GM19043 (cell line): Measurements from ENCODE around the gene AMACR.
"Not testable (repeated sequence)": the region's sequence is repeated elsewhere in the genome, so short reads cannot be mapped to it uniquely, and the experiment has no call there.

Experiments used
- ATAC-seq: cut with Tn5 transposase; IDR thresholded peaks from one replicate; pipeline ENCODE4 v1.9.1; 2021; ENCODE audit warnings: low read depth; ENCODE audit not compliant: unreplicated experiment

The AMACR gene

GRCh38 chr5:34010146-34010545 lies 2.3 kb upstream of the AMACR start:
- ATAC-seq, result not testable (repeated sequence)

DNA sequence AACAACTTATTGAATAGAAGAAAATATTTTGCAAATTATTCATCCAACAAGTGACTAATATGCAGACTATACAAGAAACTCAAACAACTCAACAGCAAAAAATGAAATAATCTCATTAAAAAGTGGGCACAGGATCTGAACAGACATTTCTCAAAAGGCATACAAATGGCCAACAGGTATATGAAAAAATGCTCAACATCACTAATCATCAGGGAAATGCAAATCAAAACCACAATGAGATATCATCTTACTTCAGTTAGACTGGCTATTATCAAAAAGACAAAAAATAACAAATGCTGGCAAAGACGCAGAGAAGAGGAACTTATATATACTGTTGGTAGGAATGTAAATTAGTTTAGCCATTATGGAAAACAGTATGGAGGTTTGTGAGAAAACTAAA lies 1.8 kb upstream of the AMACR start:
- ATAC-seq, result no peak

DNA sequence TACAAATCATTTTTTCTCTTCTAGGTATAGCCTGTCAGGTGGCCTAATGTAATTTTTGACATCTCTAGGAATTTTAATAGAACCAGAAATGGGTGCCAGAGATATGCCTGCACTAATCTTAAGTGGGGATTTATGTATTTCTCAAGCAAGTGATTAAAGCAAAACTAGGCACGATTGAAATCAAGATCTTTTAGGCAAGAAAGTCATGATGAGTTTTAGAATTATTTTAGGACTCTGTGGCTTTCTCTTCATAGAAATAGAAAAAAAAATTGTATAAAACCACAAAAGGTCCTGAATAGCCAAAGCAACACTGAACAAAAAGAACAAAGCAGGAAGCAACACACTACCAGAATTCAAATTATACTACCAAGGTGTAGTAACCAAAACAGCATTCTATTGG lies 952 bp upstream of the AMACR start:
- ATAC-seq, result no peak

GRCh38 chr5:34007201-34007620 lies 639 bp downstream of the AMACR start:
- no peak for ATAC-seq

GRCh38 chr5:34005681-34006080 lies 2.2 kb downstream of the AMACR start:
- no peak for ATAC-seq

DNA sequence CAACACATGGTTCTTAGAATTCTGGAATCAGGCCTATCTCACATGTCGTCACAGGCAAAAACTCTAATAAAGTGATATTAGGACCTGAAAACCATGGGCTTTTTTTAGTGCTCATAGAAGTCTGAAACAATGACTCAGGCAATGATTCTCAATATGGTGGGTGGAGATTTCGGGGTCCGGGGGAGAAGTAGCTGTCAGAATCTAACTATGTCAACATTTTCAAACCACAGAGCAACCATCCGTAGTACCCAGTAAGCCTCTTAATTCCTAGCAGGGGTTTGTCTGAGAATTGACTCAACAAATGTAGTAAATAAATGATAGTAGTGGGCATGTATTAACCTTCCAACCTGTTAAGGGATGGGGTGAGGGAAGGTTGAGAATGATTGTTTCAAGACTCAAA lies 2.6 kb downstream of the AMACR start:
- ATAC-seq, result no peak

DNA sequence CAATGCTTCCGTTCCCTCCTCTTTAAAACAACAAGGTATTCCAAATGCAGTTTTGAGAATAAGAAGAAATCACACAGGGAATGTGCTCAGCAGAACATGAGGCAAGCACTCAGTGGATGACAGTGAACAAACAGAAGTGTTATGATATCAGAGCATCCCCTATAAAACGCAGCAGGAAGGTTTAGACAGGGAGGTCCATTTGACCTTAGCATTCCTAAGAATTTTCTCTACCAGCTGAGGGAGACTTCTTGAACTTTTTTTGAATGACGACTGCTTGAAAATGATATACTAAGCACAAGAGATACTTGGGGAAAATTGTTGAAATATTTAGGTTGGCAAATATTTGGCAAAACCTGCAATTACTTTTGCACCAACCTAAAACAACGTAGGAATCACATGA lies 3.9 kb downstream of the AMACR start:
- ATAC-seq, result no peak

DNA sequence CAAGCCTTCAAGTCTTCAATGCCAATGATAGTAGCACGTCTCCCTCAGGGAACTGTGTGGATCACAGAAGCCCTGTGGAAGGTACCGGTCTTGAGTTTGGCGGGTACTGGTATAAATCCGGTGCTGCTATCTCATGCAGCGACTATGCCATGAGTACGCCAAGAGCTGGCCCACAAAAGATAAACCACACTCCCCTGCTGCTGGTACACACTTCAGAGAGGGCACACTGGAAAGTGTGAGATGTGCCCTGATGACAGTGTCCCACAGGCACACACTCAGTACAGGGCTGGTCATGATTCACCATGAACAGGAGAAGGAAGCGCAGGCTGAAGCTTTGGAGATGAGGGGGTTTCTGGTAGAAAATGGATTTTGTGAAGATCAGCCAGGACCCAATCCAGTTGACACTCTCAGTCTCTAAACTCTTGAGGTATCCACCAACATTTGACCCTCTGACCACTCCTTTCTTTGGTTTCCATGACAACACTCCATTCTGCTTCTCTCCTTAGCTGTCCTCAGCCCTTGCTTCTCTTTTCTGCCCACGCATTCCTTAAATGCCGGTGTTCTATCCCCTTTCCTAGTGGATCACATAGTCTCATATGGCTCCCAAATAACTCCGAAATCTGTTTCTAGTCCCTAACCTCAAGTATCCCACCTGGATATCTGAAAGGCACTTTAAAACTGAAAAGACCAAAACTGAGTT lies 5.1 kb downstream of the AMACR start:
- ATAC-seq, result no peak

DNA sequence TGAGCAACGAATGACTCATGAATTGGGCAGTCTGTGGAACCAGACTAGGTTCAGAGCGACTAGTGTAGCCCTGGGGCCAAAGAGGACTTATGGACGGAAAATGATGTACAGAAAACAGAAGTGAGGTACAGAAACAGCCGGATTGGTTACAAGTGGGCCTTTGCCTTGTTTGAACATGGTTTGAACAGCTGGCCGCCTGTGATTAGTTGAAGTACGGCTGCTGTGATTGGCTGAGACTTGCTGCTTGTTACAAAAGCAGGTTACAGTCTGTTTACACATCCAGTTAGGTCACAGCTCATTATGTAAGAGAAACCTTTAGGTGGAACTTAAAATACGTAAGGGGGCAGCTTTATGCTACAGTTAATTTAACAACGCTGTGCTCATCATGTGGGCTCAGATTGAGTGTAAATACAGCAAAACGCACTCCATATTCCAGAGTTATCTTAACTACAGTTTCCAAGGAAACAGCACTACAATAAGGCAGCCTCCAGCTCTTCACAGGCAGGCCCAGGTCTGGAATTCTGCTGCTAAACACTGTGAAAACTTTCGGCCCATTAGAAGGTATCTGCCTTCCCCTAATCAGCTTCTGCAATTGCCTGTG lies 6.5 kb downstream of the AMACR start:
- no peak for ATAC-seq

DNA sequence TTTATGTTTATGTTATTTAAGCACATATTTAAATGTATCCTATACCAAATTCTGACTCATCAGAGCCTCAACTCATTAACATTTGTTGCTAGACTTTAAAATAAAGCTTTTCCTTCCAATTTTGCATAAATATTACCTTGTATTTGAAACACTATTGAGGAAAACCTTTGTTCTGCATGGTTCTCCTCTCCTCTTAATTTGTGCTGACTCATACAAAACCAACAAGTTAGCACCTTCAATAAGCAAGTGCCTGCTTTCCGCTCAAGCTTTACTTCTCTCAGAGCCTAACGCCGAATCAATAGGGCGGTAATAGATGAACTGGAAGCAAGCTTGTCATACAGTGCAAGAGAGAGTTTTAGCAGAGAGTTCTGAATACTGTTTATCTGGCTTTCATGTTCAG lies 7.9 kb downstream of the AMACR start:
- ATAC-seq, result no peak

DNA sequence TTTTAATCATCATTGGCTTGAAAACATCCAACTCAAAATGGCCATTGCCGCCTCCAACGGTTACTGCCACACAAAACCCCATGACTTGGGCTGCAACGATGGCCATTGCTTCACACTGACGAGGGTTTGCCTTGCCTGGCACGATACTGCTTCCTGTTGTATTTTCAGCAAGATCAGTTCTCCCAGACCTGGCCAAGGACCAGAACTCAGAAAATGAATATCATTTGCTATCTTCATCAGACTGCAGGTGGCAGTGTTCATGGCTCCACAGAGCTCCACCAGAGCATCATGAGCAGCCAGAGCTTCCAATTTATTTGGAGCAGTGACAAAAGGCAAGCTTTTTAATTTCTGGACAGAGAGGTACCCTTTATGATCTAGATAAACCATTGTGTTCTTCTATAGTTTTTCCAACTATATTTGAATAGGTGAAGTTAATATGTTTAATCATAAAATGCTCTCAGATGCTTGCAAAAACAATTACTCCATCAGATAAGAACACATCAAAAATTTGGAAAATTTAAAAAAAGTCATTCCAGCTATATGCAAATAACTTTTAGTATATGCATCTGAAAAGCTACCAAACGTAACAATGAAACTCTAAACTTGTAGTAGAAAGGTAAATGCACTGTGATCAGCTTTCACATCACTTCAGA lies 10.4 kb downstream of the AMACR start:
- ATAC-seq, result peak; percentile 75

DNA sequence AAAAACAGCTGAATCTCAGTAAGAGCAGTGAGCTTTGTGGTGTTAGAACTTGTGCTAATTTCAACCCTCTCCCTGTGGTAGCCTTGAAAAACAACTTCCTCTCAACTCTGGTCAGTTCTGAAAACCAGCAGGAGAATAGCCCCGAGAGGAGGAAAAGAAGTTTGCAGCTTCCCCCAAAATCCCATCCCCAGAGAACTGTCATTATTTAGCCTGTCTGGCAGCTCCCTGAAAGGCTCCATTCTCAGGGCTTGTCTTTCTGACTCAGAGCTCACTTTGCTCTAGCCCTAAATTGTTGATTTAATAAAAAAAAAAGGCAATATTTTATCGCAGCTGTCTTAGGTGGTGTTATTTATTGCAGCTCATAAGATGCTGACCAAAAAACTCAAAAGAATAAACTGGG lies 12.0 kb downstream of the AMACR start:
- ATAC-seq, result no peak

- ATAC-seq, result no peak
These were observed 13.0 kb downstream of the AMACR start for GRCh38 chr5:33994845-33995244.

- no peak for ATAC-seq
These were observed 15.0 kb downstream of the AMACR start for GRCh38 chr5:33992864-33993263.

DNA sequence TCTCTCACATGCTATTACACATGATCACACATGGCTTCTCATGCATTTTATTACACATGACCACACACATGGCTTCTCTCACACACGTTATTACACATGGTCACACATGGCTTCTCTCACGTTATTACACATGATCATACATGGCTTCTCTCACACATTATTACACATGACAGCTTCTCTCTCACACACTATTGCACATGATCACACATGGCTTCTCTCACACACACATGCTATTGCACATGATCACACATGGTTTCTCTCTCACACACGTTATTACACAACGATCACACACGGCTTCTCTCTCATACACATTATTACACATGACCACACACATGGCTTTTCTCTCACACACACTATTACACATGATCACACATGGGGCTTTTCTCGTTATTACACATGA lies 22.4 kb downstream of the AMACR start:
- ATAC-seq, result no peak

- ATAC-seq, result no peak
These were observed 23.2 kb downstream of the AMACR start, which contains the start of gene SLC45A2 for GRCh38 chr5:33984671-33985124. SLC45A2 (minus strand) TSS chr5:33984693; CDS start chr5:33984583, 110 bp downstream.

DNA sequence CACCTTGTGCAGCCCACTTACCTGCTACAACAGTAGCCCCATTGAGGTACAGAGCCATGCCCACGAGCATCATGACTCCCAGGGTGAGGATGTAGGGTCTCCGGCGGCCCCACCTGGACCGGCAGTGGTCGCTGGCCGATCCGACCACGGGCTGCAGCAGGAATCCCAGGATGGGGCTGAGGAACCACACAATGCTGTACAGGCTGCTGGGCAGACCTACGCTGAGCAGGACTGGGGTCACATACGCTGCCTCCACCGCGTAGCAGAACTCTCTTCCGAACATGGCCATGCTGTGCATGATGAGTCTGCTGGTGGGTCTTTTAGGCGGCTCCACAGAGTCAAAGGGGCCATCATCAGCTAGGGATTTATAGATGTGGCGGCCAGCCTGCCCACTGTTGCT lies 23.7 kb downstream of the AMACR start:
- no peak for ATAC-seq

DNA sequence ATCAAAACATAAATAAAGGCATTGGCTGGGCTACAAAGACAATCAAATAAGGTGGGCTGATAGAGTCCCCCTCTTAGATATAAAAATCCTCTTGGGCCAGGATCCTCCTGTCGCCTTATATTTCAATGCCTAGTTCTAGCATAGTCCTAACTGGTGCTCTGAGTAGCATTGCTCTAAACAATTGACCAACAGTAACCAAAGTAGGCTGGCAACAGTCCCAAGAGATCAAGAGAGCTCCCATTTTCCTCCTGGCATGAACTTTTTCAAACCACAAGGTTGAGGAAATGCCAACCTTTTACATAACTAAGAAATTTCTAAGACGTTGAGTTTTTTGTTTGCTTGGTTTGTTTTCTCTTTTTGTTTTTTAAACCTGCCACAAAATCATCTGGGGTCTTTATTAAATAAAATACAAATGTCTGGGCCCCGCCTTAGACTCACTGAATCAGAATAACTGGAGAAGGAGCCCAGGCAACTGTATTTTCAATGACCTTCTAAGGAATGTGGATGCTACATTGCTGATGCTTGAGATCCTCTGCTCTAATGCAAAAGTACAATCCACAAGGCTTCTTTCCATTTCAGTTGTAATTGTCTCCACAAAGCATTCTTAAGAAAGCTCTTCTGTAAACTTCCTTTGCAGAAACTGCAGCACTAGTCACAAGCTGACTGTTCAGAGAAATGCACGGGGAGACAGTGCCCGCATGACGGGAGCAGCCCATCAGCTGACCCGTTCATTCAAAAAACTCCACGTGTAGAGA lies 26.3 kb downstream of the AMACR start:
- ATAC-seq, result no peak

GRCh38 chr5:33980030-33980429 lies 27.8 kb downstream of the AMACR start:
- ATAC-seq, result no peak

DNA sequence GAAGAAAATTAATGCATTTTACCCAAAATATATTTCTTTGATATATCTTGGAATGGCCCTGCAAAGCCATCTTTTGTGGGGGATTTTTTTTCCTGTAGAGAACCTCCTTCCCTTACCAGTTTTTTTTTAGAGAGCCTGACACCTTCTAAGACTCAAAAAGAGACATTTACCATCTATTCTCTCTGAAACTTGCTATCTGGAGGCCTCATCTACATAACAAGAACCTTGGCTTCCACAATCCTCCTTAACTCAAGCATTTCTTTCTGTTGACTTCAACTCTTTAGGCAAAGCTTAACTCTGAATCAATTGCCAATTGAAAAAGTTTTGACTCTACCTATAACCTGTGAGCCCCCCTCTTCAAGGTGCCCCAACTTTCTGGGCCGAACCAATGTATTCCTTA lies 29.5 kb downstream of the AMACR start:
- no peak for ATAC-seq

DNA sequence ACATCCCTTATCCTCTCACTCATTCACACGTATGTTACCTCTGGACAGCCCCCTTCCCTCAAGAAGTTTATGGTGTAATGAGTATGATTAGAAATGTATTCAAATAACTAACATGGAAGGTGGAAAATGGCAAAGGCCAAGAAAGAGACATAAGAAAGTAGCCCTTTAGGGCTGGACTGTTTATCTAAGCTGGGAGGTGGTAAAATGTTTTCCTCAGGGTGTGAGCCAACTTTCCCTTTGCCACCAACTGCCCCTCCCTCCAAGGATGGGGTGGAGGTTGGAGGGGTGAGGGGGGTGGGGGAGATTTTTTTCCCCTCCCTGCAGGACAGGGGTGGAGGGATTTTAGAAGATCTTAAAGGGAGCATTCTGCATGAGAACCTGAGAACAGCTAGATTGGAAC lies 31.5 kb downstream of the AMACR start:
- ATAC-seq, result no peak
